NB4 (cell line): ENCODE measurements around the gene FBXW4.

Experiments
- CTCF ChIP-seq: IDR thresholded peaks from one replicate; pipeline ENCODE4 v1.5.1; 2012; ENCODE audit warnings: low read depth, low read length
- MYC ChIP-seq: IDR thresholded peaks from 2 replicates; pipeline ENCODE4 v1.6.1; 2011; ENCODE audit warnings: low read depth, low read length

GRCh38 chr10:101624526-101625102, 70.4 kb downstream of the FBXW4 start:
- TF ChIP-seq MYC (no peak), CTCF (no peak)
